ENCODE results near the gene KLHL29.

DNA sequence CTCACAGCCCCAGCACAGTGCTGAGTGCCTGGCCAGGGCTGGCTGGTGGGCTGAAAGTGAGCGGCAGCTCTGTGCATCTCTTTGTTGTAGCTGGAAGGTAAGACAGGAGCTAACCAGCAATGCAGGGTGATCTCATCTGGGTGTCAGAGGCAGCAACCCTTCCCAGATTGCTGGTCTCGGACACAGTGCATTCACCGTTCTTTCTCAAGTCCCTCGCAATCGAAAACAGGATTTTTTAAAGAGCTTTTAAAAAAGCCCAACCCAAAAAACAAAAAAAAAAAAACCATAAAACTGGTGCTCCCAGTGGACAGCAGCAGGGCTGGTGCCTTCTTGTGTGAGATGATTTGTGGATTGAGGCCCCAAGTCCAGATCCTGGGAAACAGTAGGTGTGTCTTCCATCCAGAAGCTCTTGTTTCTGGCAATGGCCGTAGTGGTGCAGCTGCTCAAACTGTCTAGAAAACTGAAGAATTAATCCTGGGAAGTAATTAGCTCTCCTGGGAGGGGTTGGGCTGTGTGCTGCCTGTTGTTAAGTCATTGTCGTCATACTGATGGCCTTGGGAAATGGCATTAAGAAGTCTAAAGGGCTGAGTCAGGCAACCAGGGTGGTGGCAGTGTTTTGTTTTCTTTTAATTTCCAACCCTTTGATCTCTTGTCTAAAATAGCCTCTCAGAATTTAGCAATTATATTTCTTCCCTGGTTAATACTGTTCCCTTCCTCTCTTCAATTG lies 156.7 kb downstream of the KLHL29 start:
- TF ChIP-seq EZH2phosphoT487 (IDR thresholded peaks at IDR 0.05; ENCODE audit: unreplicated experiment), result no peak
- TF ChIP-seq, protein P1, sequence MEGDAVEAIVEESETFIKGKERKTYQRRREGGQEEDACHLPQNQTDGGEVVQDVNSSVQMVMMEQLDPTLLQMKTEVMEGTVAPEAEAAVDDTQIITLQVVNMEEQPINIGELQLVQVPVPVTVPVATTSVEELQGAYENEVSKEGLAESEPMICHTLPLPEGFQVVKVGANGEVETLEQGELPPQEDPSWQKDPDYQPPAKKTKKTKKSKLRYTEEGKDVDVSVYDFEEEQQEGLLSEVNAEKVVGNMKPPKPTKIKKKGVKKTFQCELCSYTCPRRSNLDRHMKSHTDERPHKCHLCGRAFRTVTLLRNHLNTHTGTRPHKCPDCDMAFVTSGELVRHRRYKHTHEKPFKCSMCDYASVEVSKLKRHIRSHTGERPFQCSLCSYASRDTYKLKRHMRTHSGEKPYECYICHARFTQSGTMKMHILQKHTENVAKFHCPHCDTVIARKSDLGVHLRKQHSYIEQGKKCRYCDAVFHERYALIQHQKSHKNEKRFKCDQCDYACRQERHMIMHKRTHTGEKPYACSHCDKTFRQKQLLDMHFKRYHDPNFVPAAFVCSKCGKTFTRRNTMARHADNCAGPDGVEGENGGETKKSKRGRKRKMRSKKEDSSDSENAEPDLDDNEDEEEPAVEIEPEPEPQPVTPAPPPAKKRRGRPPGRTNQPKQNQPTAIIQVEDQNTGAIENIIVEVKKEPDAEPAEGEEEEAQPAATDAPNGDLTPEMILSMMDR (conservative IDR thresholded peaks at IDR 0.05; ENCODE audit: low read depth in 2 of 2), result no peak
- no peak for TF ChIP-seq EZH2 (IDR thresholded peaks at IDR 0.05; ENCODE audit: low read depth, unreplicated experiment)
- TF ChIP-seq, protein P2, sequence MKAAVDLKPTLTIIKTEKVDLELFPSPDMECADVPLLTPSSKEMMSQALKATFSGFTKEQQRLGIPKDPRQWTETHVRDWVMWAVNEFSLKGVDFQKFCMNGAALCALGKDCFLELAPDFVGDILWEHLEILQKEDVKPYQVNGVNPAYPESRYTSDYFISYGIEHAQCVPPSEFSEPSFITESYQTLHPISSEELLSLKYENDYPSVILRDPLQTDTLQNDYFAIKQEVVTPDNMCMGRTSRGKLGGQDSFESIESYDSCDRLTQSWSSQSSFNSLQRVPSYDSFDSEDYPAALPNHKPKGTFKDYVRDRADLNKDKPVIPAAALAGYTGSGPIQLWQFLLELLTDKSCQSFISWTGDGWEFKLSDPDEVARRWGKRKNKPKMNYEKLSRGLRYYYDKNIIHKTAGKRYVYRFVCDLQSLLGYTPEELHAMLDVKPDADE (IDR thresholded peaks at IDR 0.05), result no peak
- TF ChIP-seq, protein P3, sequence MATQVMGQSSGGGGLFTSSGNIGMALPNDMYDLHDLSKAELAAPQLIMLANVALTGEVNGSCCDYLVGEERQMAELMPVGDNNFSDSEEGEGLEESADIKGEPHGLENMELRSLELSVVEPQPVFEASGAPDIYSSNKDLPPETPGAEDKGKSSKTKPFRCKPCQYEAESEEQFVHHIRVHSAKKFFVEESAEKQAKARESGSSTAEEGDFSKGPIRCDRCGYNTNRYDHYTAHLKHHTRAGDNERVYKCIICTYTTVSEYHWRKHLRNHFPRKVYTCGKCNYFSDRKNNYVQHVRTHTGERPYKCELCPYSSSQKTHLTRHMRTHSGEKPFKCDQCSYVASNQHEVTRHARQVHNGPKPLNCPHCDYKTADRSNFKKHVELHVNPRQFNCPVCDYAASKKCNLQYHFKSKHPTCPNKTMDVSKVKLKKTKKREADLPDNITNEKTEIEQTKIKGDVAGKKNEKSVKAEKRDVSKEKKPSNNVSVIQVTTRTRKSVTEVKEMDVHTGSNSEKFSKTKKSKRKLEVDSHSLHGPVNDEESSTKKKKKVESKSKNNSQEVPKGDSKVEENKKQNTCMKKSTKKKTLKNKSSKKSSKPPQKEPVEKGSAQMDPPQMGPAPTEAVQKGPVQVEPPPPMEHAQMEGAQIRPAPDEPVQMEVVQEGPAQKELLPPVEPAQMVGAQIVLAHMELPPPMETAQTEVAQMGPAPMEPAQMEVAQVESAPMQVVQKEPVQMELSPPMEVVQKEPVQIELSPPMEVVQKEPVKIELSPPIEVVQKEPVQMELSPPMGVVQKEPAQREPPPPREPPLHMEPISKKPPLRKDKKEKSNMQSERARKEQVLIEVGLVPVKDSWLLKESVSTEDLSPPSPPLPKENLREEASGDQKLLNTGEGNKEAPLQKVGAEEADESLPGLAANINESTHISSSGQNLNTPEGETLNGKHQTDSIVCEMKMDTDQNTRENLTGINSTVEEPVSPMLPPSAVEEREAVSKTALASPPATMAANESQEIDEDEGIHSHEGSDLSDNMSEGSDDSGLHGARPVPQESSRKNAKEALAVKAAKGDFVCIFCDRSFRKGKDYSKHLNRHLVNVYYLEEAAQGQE (IDR thresholded peaks at IDR 0.05; ENCODE audit: unreplicated experiment), result no peak
